ENCODE measurements around the gene SLC30A2.
"Not testable (repeated sequence)": the region's sequence is repeated elsewhere in the genome, so short reads cannot be mapped to it uniquely, and the experiment has no call there.

Gene SLC30A2, protein sequence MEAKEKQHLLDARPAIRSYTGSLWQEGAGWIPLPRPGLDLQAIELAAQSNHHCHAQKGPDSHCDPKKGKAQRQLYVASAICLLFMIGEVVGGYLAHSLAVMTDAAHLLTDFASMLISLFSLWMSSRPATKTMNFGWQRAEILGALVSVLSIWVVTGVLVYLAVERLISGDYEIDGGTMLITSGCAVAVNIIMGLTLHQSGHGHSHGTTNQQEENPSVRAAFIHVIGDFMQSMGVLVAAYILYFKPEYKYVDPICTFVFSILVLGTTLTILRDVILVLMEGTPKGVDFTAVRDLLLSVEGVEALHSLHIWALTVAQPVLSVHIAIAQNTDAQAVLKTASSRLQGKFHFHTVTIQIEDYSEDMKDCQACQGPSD

GRCh38 chr1:26045722-26046245 is at the start of gene SLC30A2:
TSS of gene SLC30A2 (minus strand) at chr1:26046118. CDS start at chr1:26045896, 222 bp downstream.
- DNase-seq (ENCODE audit: low read depth) = no peak

- no peak for DNase-seq (ENCODE audit: low read depth)
These were observed 48.9 kb upstream of the SLC30A2 start for GRCh38 chr1:26094677-26095383.

- DNase-seq (ENCODE audit: low read depth) = no peak
These were observed 48.3 kb upstream of the SLC30A2 start for GRCh38 chr1:26094076-26094669.

DNA sequence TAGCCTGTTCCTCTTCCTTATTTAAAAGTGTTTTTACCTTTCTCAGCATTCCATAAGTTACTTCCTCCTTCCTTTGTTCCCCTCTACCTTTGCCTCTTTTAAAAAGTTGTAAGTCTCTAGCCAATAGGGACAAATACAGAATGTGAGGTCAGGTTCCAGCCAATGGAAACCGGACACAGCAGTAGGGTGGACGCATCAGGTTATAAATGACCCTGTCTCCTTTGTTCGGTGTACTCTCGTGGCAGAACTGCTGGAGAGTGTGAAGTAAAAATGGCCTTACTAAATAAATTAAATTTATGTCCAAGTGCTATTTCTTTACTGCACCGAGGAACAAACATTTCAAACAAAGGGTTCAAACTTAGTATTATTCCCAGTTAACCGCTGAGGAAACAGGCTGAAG is 47.7 kb upstream of the SLC30A2 start:
- DNase-seq (ENCODE audit: low read depth) = not testable (repeated sequence)

DNA sequence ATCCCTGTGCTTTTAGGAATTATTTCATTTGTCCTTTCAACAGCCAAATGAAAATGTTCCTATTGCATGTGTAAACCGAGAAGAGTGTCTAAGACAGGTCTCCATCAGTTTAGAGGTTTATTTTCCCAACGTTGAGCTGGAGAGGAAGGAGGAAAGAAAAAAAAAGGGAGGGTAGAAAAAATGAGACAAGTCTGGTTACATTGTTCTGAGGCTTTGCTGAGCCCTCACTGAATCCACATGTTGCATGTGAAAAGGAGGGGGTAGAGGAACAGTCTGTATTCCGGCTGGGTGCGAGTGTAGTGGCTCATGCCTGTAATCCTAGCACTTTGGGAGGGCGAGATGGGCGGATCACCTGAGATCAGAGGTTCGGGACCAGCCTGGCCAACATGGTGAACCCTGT is 46.5 kb upstream of the SLC30A2 start:
- no peak for DNase-seq (ENCODE audit: low read depth)

DNA sequence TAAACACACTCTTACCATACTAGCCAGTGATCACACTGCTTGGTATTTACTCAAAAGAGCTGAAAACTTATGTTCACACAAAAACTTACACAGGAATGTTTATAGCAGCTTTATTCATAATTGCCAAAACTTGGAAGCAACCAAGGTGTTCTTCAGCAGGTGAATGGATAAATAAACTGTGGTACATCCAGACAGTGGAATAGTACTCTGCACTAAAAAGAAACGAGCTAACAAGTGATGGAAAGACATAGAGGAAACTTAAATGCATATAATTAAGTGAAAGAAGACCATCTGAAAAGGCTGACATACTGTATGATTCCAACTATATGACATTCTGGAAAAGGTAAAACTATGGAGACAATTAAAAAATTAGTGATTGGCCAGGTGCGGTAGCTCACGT is 45.0 kb upstream of the SLC30A2 start:
- DNase-seq (ENCODE audit: low read depth) = no peak

DNA sequence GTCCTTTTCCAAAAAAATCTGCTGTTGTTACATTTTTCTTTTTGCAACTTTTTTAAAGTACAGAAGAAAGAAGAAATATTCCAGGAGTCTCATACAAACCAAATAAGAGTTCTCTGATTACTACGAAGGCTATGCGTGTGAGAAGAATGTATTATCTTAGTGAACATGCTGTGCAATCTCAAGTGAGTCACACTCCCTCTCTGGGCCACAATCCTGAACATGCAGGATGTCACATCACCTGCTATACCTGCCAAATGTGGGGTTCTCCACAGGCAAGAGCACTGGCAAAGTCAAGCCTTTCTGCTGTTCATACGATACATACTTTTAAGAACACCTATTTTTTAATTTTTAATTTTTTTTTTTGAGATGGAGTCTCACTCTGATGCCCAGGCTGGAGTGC is 43.2 kb upstream of the SLC30A2 start:
- no peak for DNase-seq (ENCODE audit: low read depth)

DNA sequence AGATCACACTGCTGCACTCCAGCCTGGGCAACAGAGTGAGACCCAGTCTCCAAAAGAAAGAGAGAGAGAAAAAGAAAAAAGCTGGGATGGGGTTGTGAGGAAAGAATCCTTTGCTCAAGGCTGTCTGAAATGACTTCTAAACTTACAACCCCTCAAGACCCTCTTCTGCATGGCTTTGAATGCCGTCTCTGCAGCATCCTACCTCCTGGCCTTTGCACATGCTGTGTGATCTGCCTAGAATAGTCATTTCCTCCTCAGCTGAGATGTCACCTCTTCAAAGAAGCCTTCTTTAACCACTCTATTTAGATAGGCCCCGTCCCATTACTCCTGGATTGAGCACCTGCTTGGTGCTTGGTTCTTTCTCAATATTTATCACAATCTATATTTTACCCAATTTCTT is 38.9 kb upstream of the SLC30A2 start:
- DNase-seq (ENCODE audit: low read depth) = no peak

DNA sequence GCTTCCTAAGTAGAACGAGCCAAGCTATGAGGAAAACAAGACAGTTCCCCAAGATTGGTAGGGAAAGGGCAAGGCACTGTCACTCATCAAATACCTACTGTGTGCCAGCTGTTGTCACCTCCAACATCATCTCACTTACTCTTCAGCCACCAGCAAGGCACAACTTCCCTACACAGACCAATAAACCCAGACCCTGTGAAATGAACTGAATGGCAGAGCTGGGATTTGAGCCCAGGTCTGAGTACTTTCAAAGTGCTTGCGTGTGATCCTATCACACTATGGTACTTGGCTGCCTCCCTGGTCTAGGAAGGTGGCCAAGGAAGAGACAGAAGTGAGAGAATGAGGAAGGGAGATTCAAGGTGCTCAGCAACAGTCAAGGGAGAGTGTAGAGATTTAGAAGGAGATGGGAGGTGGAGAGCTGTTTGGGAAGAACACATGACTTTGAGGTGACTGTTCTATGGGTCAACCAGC is 38.2 kb upstream of the SLC30A2 start:
- no peak for DNase-seq (ENCODE audit: low read depth)

DNA sequence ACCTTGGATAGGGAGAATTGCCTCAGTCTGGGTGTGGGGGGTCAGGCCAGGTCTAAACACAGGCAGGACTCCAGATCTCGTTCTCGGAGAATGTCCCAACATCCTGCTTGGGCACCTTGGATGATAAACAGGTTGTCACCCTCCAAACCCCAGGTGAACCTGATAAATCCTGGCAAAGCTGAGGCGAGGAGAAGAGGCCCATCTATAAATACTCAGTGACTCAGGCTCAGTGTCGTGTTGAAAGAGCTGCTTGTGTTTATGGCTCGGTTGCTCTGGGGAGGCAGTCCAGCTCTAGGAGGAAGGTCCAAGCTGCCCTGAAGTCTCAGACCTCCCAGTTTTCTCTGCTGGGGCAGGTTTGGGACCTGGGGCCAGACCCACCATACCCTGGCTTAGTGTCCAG is 37.3 kb upstream of the SLC30A2 start:
- no peak for DNase-seq (ENCODE audit: low read depth)

DNA sequence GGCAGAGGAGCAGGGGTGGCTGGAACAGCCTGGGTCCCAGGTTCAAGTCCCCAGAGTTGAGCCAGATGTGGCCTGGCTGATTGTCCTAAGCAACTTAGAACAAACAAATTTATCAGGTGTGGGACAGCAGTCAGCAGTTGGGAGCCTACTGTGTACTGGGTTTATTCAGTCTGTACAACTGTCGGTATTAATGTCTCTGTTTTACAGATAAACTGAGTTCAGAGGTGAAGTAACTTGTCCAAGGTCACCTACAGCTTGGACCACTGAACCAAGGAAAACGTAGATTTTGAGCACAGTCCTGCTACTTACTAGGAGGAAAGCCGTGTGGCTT is 36.1 kb upstream of the SLC30A2 start:
- DNase-seq (ENCODE audit: low read depth) = no peak

DNA sequence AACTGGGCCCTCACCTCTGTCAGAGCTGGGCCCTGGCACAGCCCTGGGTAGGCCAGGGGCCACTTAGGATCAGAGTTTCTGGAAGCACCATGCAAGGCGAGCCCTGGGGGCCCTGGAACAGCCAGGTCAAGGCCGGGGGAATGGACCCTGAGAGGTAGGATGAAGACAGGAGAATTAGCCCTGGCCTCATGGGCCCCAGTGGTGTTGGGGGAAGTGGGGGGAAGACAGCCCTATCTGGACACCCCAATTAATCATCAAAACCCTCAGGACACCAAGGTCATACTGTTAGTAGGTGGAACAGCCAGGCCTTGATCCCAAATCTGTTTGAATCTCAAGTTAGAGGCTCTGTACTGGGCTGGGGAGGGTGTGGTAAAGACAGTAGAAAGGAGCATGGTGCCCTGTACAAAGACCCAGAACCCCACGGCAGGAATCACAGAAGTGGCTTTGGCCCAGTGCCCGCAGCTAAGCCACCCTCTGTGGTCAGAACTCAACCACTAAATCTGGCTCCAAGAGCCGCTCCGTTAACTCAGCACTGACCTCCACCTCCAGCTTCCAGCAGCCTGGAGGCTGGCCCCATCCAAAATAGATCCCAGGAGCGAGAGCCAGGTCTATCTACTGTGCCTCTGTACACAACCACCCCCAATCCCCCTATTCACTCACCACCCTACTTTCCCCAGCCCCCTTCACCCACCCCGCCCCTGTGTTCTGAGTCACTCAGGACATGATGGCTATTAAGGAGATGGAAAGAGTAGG is 35.5 kb upstream of the SLC30A2 start:
- no peak for DNase-seq (ENCODE audit: low read depth)

- no peak for DNase-seq (ENCODE audit: low read depth)
These were observed 34.3 kb upstream of the SLC30A2 start for GRCh38 chr1:26079960-26080814.

DNA sequence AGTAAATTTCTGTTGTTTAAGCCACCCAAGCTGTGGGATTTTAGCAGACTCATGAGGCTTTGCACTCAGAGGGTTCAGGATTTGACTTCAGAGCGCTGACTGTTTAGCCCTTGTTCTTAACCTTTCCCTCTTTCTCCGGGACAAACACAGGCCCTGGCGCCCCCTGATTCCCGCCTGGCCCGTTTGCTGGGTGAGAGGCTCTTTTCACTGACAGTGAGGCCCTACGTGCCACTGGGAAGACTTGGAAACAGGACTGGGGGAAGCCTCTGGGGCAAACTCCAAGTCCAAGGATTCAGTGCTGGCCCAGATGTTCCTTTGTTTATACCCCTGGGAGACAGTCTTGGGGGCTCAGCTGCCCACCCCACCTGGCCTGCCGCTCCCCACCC is 33.3 kb upstream of the SLC30A2 start:
- DNase-seq (ENCODE audit: low read depth) = no peak

- no peak for DNase-seq (ENCODE audit: low read depth)
These were observed 32.6 kb upstream of the SLC30A2 start for GRCh38 chr1:26078286-26079177.

DNA sequence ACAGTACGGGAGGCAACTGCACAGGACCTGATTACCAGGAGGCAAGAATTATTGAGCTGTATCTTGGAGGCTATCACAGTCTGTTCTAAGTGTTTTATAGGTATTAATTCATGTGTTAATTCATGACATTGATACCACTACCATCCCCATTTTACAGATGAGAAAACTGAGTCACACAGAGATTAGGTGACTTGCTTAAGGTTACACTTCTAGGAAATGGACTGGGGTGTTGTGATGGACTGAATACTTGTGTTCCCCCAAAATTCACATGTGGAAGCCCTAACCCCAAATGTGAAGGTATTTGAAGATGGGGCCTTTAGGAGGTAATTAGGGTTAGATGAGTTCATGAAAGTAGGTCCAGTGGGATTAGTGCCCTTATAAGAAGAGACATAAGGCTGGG is 31.6 kb upstream of the SLC30A2 start:
- no peak for DNase-seq (ENCODE audit: low read depth)

GRCh38 chr1:26075421-26076144 is 29.7 kb upstream of the SLC30A2 start:
- no peak for DNase-seq (ENCODE audit: low read depth)

DNA sequence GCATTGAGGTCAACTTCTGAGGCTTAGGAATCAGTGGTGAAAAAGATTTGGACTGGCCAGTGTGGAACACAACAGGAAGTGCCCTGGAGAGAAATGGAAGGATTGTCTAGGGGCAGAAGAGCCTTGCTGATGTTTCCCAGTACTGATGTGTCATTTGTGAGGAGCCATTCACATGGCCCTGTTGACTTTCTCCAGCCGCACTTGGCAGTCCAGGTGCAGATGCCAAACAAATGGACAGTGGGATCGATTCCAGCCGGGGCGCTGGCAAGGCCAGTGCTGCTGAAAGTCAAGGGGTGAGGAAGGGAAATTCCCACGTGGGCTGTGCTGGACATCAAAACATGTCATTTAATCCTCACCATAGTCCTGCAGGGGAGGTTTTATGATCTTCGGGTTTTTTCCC is 26.4 kb upstream of the SLC30A2 start:
- DNase-seq (ENCODE audit: low read depth) = no peak

- no peak for DNase-seq (ENCODE audit: low read depth)
These were observed 25.0 kb upstream of the SLC30A2 start for GRCh38 chr1:26070963-26071342.

Data from stimulated activated CD8-positive, alpha-beta memory T cell treated with anti-CD3 and anti-CD28 coated beads, Interleukin-15, amount 100 ng/mL, for 24 hours (primary cell).